Spleen (tissue), 7 donors: Measurements from ENCODE around the gene TMEM178B.

Experiments
- POLR2A ChIP-seq, 3 donors: fragments of 450-650 bp; IDR thresholded peaks; one replicate each; pipeline ENCODE4 v1.5.1; 2017; ENCODE audit warnings: antibody characterized with exemption in 3 of 3, mild to moderate bottlenecking in 1 of 3
- TF ChIP-seq, protein P1 (sequence below), 11 experiments: fragments of 200-600 bp in 7 of 11; fragments of 450-650 bp in 4 of 11; sonication (generic) in 4 of 11; IDR thresholded peaks in 8 of 11; conservative IDR thresholded peaks in 3 of 11; 1 replicate in 7 of 11; 2 replicates in 4 of 11; pipeline versions ENCODE4 v1.4.0 to v1.8.0; 2016 to 2021; ENCODE audit warnings: antibody characterized with exemption in 11 of 11, inconsistent platforms in 4 of 11, mild to moderate bottlenecking in 1 of 11
- donor health status: DM: no; HTN: no; CAD: no; lungs with moderate emphysema.
- donor health status: DM: no; HTN: no; CAD: no.
- donor health status: DM: no; HTN: no; CAD: no.

DNA sequence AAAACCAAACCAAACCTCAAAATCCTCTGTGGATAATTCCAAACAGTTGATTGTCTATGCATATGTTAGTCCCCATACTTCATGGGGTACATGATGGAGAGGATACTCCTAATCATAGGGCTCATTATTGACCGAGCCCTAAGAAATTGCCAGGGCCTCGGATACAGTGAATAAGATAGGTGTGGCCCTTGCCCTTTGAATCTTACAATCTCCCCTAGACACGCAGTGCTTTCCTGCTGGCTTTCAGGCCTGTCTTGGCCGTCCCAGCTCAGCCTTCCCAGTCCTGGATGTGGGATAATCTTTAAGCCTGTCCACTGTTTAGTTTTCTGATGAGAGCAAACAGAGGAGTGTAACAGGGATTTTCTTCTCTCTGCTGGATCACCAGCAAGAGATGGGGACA, 161.8 kb downstream of the TMEM178B start:
- TF ChIP-seq, protein P1, sequence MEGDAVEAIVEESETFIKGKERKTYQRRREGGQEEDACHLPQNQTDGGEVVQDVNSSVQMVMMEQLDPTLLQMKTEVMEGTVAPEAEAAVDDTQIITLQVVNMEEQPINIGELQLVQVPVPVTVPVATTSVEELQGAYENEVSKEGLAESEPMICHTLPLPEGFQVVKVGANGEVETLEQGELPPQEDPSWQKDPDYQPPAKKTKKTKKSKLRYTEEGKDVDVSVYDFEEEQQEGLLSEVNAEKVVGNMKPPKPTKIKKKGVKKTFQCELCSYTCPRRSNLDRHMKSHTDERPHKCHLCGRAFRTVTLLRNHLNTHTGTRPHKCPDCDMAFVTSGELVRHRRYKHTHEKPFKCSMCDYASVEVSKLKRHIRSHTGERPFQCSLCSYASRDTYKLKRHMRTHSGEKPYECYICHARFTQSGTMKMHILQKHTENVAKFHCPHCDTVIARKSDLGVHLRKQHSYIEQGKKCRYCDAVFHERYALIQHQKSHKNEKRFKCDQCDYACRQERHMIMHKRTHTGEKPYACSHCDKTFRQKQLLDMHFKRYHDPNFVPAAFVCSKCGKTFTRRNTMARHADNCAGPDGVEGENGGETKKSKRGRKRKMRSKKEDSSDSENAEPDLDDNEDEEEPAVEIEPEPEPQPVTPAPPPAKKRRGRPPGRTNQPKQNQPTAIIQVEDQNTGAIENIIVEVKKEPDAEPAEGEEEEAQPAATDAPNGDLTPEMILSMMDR (IDR thresholded peaks at IDR 0.05 in 8 of 11, conservative IDR thresholded peaks at IDR 0.05 in 3 of 11), result no peak
- TF ChIP-seq POLR2A (IDR thresholded peaks at IDR 0.05), result no peak
